Activated T-cell treated with anti-CD3 and anti-CD28 coated beads, Interleukin-2, amount 50 U/mL, for 4 hours (primary cell): ENCODE measurements around the gene IRF2. TPM values are rescaled to one million over a fixed set of nuclear protein-coding genes. Genes with fewer than 3 reads are reported as not detected.
"Not testable (repeated sequence)": the region's sequence is repeated elsewhere in the genome, so short reads cannot be mapped to it uniquely, and the experiment has no call there.

Experiments used
- ATAC-seq, 2 donors: fragments of 200-7000 bp; cut with Tn5 transposase; one replicate each; pipeline ENCODE4 v1.10.0; 2021
- DNase-seq: peaks from one replicate; pipeline ENCODE4 v3.0.0-alpha.2; 2020
- H3K27me3 Mint-ChIP-seq: one replicate; pipeline ENCODE4 v1.8.0; 2021; ENCODE audit warnings: low read depth, mixed read lengths
- H3K36me3 Mint-ChIP-seq: one replicate; pipeline ENCODE4 v1.8.0; 2022; ENCODE audit warnings: mixed read lengths; ENCODE audit not compliant: insufficient read depth
- H3K4me1 Mint-ChIP-seq: one replicate; pipeline ENCODE4 v1.8.0; 2021; ENCODE audit warnings: low read depth, mixed read lengths
- H3K4me3 Mint-ChIP-seq: one replicate; pipeline ENCODE4 v1.8.0; 2021; ENCODE audit warnings: mild to moderate bottlenecking, moderate library complexity, mixed read lengths
- H3K9me3 Mint-ChIP-seq: one replicate; pipeline ENCODE4 v1.8.0; 2021; ENCODE audit warnings: mixed read lengths
- total RNA-seq, 3 donors: library from RNA; stranded (reverse); gene quantifications; one replicate each; pipeline ENCODE4 v1.2.1, GENCODE V29; 2021

Gene IRF2
- total RNA-seq, 3 donors from 2014 or later, result 29.3 to 37.4 (median 32.8) TPM

- no peaks in the 10 kb centered on the region for H3K9me3 Mint-ChIP-seq
- DNase-seq (no peak), ATAC-seq (no peak)
- H3K4me3 Mint-ChIP-seq, result no peak overlapping the region
- no peaks in the 10 kb centered on the region for H3K27me3 Mint-ChIP-seq
- peaks cover 9% of the 10 kb centered on the region for H3K36me3 Mint-ChIP-seq
- peaks cover 43% of the 10 kb centered on the region for H3K4me1 Mint-ChIP-seq
Measured at GRCh38 chr4:184380707-184381106, 93.6 kb downstream of the IRF2 start.

- H3K27me3 Mint-ChIP-seq, H3K36me3 Mint-ChIP-seq, ATAC-seq, DNase-seq, H3K9me3 Mint-ChIP-seq, H3K4me3 Mint-ChIP-seq: not testable (repeated sequence)
- peaks cover 41% of the 10 kb centered on the region for H3K4me1 Mint-ChIP-seq
Measured at GRCh38 chr4:184380214-184380613, 94.1 kb downstream of the IRF2 start.

GRCh38 chr4:184376923-184377322, 97.4 kb downstream of the IRF2 start:
- no peaks in the 10 kb centered on the region for H3K9me3 Mint-ChIP-seq
- no peak for DNase-seq
- H3K27me3 Mint-ChIP-seq, result no peaks in the 10 kb centered on the region
- peaks cover 10% of the 10 kb centered on the region for H3K4me1 Mint-ChIP-seq
- no peak overlapping the region for H3K4me3 Mint-ChIP-seq
- ATAC-seq, result no peak
- peaks cover 6% of the 10 kb centered on the region for H3K36me3 Mint-ChIP-seq

- no peak for ATAC-seq
- peaks cover 4% of the 10 kb centered on the region for H3K4me1 Mint-ChIP-seq
- no peaks in the 10 kb centered on the region for H3K27me3 Mint-ChIP-seq
- DNase-seq, result no peak
- H3K36me3 Mint-ChIP-seq, result peaks cover 6% of the 10 kb centered on the region
- no peaks in the 10 kb centered on the region for H3K9me3 Mint-ChIP-seq
- H3K4me3 Mint-ChIP-seq, result no peak overlapping the region
Measured at GRCh38 chr4:184376126-184376838, 98.1 kb downstream of the IRF2 start.

- not testable (repeated sequence) for H3K4me3 Mint-ChIP-seq, H3K36me3 Mint-ChIP-seq, ATAC-seq, DNase-seq, H3K9me3 Mint-ChIP-seq, H3K27me3 Mint-ChIP-seq, H3K4me1 Mint-ChIP-seq
Measured at GRCh38 chr4:184375623-184376022, 98.7 kb downstream of the IRF2 start.

- H3K4me1 Mint-ChIP-seq, result peaks cover 4% of the 10 kb centered on the region
- no peaks in the 10 kb centered on the region for H3K9me3 Mint-ChIP-seq
- DNase-seq (no peak), ATAC-seq (no peak)
- H3K4me3 Mint-ChIP-seq, result no peak overlapping the region
- H3K27me3 Mint-ChIP-seq, result no peaks in the 10 kb centered on the region
- H3K36me3 Mint-ChIP-seq, result peaks cover 6% of the 10 kb centered on the region
Measured at GRCh38 chr4:184375027-184375426, 99.3 kb downstream of the IRF2 start.

- Mint-ChIP-seq H3K4me3 (no peak overlapping the region), H3K4me1 (peaks cover 4% of the 10 kb centered on the region), H3K36me3 (peaks cover 6% of the 10 kb centered on the region), H3K9me3 (no peaks in the 10 kb centered on the region), H3K27me3 (no peaks in the 10 kb centered on the region)
- ATAC-seq, result no peak
- no peak for DNase-seq
Measured at GRCh38 chr4:184373886-184374405, 100.4 kb downstream of the IRF2 start.

- Mint-ChIP-seq H3K27me3 (no peaks in the 10 kb centered on the region), H3K4me1 (peaks cover 3% of the 10 kb centered on the region), H3K4me3 (no peak overlapping the region), H3K9me3 (no peaks in the 10 kb centered on the region), H3K36me3 (no peaks in the 10 kb centered on the region)
- ATAC-seq (no peak), DNase-seq (no peak)
Measured at GRCh38 chr4:184371390-184371787, 103.0 kb downstream of the IRF2 start.

GRCh38 chr4:184370711-184371389, 103.5 kb downstream of the IRF2 start:
- DNase-seq (no peak), ATAC-seq (no peak)
- Mint-ChIP-seq H3K4me1 (peaks cover 3% of the 10 kb centered on the region), H3K9me3 (no peaks in the 10 kb centered on the region), H3K27me3 (no peaks in the 10 kb centered on the region), H3K36me3 (no peaks in the 10 kb centered on the region), H3K4me3 (no peak overlapping the region)

GRCh38 chr4:184369871-184370270, 104.5 kb downstream of the IRF2 start:
- DNase-seq, result no peak
- no peak for ATAC-seq

GRCh38 chr4:184368731-184369130, 105.6 kb downstream of the IRF2 start:
- Mint-ChIP-seq H3K4me1 (peaks cover 1% of the 10 kb centered on the region), H3K27me3 (no peaks in the 10 kb centered on the region), H3K36me3 (no peaks in the 10 kb centered on the region), H3K4me3 (no peak overlapping the region), H3K9me3 (no peaks in the 10 kb centered on the region)
- ATAC-seq (no peak), DNase-seq (no peak)

More at GRCh38 chr4:184369871-184370270, 104.5 kb downstream of the IRF2 start:
- Mint-ChIP-seq H3K4me1 (peaks cover 1% of the 10 kb centered on the region), H3K9me3 (no peaks in the 10 kb centered on the region), H3K27me3 (no peaks in the 10 kb centered on the region), H3K36me3 (no peaks in the 10 kb centered on the region), H3K4me3 (no peak overlapping the region)

- Mint-ChIP-seq H3K9me3 (no peaks in the 10 kb centered on the region), H3K4me3 (no peak overlapping the region), H3K4me1 (peaks cover 1% of the 10 kb centered on the region), H3K27me3 (no peaks in the 10 kb centered on the region), H3K36me3 (no peaks in the 10 kb centered on the region)
- DNase-seq (no peak), ATAC-seq (no peak)
Measured at GRCh38 chr4:184368290-184368689, 106.1 kb downstream of the IRF2 start.

- Mint-ChIP-seq H3K36me3 (no peaks in the 10 kb centered on the region), H3K4me3 (no peak overlapping the region), H3K4me1 (peaks cover 4% of the 10 kb centered on the region), H3K27me3 (no peaks in the 10 kb centered on the region), H3K9me3 (no peaks in the 10 kb centered on the region)
- ATAC-seq, result no peak
- DNase-seq, result no peak
Measured at GRCh38 chr4:184364100-184364921, 110.0 kb downstream of the IRF2 start.

GRCh38 chr4:184363258-184363657, 111.1 kb downstream of the IRF2 start:
- H3K4me3 Mint-ChIP-seq, result no peak overlapping the region
- no peaks in the 10 kb centered on the region for H3K9me3 Mint-ChIP-seq
- DNase-seq (no peak), ATAC-seq (no peak)
- no peaks in the 10 kb centered on the region for H3K27me3 Mint-ChIP-seq
- H3K4me1 Mint-ChIP-seq, result peaks cover 4% of the 10 kb centered on the region
- no peaks in the 10 kb centered on the region for H3K36me3 Mint-ChIP-seq
